ENCODE results near the gene DPP6.

DNA sequence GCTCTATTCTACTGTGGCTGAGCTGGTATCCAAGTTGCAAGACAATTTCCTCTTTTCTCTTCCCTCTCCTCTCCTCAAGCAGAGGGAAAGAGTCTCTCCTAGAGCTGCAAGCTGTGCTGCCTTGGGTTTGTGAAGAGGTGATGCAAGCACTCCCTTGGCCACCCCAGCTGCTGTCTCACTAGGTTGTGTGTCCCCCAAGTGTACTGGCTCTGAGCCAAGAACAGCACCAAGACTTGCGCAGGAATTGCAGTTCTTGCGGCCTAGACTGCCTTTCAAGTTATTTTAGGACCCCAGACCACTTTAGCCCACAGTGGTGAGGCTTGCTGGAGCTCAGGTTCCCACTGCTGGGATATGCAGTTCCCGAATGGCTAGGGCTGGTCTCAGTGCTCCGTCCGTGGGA is 411.6 kb downstream of the DPP6 start:
- TF ChIP-seq, protein P1, sequence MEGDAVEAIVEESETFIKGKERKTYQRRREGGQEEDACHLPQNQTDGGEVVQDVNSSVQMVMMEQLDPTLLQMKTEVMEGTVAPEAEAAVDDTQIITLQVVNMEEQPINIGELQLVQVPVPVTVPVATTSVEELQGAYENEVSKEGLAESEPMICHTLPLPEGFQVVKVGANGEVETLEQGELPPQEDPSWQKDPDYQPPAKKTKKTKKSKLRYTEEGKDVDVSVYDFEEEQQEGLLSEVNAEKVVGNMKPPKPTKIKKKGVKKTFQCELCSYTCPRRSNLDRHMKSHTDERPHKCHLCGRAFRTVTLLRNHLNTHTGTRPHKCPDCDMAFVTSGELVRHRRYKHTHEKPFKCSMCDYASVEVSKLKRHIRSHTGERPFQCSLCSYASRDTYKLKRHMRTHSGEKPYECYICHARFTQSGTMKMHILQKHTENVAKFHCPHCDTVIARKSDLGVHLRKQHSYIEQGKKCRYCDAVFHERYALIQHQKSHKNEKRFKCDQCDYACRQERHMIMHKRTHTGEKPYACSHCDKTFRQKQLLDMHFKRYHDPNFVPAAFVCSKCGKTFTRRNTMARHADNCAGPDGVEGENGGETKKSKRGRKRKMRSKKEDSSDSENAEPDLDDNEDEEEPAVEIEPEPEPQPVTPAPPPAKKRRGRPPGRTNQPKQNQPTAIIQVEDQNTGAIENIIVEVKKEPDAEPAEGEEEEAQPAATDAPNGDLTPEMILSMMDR (IDR thresholded peaks at IDR 0.05): no peak
- TF ChIP-seq EZH2phosphoT487 (IDR thresholded peaks at IDR 0.05) (no peak), EZH2 (IDR thresholded peaks at IDR 0.05) (no peak)

Measured in neural progenitor cell (in vitro differentiated cells).